Amygdala (tissue), 56 donors: Measurements from ENCODE around the gene OR10A5.
"Not testable (repeated sequence)": the region's sequence is repeated elsewhere in the genome, so short reads cannot be mapped to it uniquely, and the experiment has no call there.

Experiments
- DNase-seq, 56 donors: peaks; one replicate each; lab custom pipeline; 2025; lab: John Stamatoyannopoulos, UW

OR10A5 gene

GRCh38 chr11:6875761-6876160 lies 30.3 kb downstream of the OR10A5 start:
- no peak for DNase-seq

- DNase-seq = no peak
Measured at GRCh38 chr11:6876325-6876724, 30.8 kb downstream of the OR10A5 start, which contains the start of gene OR10A4. Gene OR10A4 (plus strand): TSS chr11:6876625. CDS start chr11:6876648, 23 bp downstream.

- no peak for DNase-seq
Measured at GRCh38 chr11:6876914-6877313, 31.4 kb downstream of the OR10A5 start.

GRCh38 chr11:6882751-6883150 lies 37.3 kb downstream of the OR10A5 start:
- DNase-seq = no peak

- DNase-seq = not testable (repeated sequence)
Measured at GRCh38 chr11:6887711-6888110, 42.2 kb downstream of the OR10A5 start.

- no peak for DNase-seq
Measured at GRCh38 chr11:6888830-6889229, 43.3 kb downstream of the OR10A5 start.

- DNase-seq = no peak
Measured at GRCh38 chr11:6889835-6890234, 44.4 kb downstream of the OR10A5 start.

- DNase-seq = no peak
Measured at GRCh38 chr11:6892400-6892799, 46.9 kb downstream of the OR10A5 start, which contains the start of gene OR2D2. Gene OR2D2 (minus strand): TSS chr11:6892500. CDS start chr11:6892500, 0 bp downstream.

GRCh38 chr11:6894097-6894496 lies 48.6 kb downstream of the OR10A5 start:
- no peak for DNase-seq

GRCh38 chr11:6895010-6895409 lies 49.5 kb downstream of the OR10A5 start:
- DNase-seq = no peak
